Activated T-cell treated with anti-CD3 and anti-CD28 coated beads, Interleukin-2, amount 50 U/mL, for 72 hours (primary cell): ENCODE measurements around the gene PLIN3. TPM values are rescaled to one million over a fixed set of nuclear protein-coding genes. Genes with fewer than 3 reads are reported as not detected.
"Not testable (repeated sequence)": the region's sequence is repeated elsewhere in the genome, so short reads cannot be mapped to it uniquely, and the experiment has no call there.

ENCODE experiments used
- ATAC-seq, 2 donors: fragments of 150-1000 bp; cut with Tn5 transposase; replicated peaks in 1 of 2; 2 replicates each; pipeline ENCODE4 v1.10.0; 2021; ENCODE audit warnings: moderate library complexity in 2 of 2, mild to moderate bottlenecking in 1 of 2
- DNase-seq, 2 donors: peaks; one replicate each; pipeline ENCODE4 v3.0.0; 2021 to 2022; ENCODE audit warnings: mixed read lengths in 1 of 2
- H3K27ac Mint-ChIP-seq: one replicate; pipeline ENCODE4 v1.8.0; 2022; ENCODE audit warnings: mild to moderate bottlenecking, moderate library complexity, mixed read lengths
- H3K27me3 Mint-ChIP-seq: one replicate; pipeline ENCODE4 v1.8.0; 2022; ENCODE audit warnings: low read depth, mixed read lengths
- H3K36me3 Mint-ChIP-seq, 2 donors: one replicate each; pipeline ENCODE4 v1.8.0; 2022; ENCODE audit warnings: mixed read lengths in 2 of 2, mild to moderate bottlenecking in 1 of 2; ENCODE audit not compliant: insufficient read depth in 2 of 2
- H3K4me1 Mint-ChIP-seq: one replicate; pipeline ENCODE4 v1.8.0; 2022; ENCODE audit warnings: low read depth, mixed read lengths
- H3K4me3 Mint-ChIP-seq, 2 donors: one replicate each; pipeline ENCODE4 v1.8.0; 2022; ENCODE audit warnings: mild to moderate bottlenecking in 2 of 2, mixed read lengths in 2 of 2, moderate library complexity in 2 of 2
- H3K9me3 Mint-ChIP-seq, 2 donors: one replicate each; pipeline ENCODE4 v1.8.0; 2022; ENCODE audit warnings: mixed read lengths in 2 of 2
- total RNA-seq, 2 donors: library from RNA; stranded (reverse); gene quantifications; one replicate each; pipeline ENCODE4 v1.2.3, GENCODE V29; 2022

The PLIN3 gene
- total RNA-seq, 2 donors from 2014 or later: 43.7 to 44.6 TPM

DNA sequence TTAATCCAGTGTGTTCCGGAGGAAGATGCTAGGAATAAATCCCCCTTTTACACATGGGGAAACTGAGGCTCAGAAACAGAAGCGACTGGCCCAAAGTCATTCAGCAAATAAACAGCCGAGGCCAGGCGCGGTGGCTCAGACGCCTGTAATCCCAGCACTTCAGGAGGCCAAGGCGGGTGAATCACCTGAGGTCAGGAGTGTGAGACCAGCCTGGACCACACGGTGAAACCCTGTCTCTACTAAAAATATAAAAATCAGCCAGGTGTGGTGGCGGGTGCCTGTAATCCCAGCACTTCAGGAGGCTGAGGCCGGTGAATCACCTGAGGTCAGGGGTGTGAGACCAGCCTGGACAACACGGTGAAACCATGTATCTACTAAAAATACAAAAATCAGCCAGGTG, 11.6 kb upstream of the PLIN3 start:
- ATAC-seq: no peak
- no peak overlapping the region for H3K27ac Mint-ChIP-seq
- peaks cover 9% of the 10 kb centered on the region for H3K4me1 Mint-ChIP-seq
- H3K36me3 Mint-ChIP-seq: no peaks in the 10 kb centered on the region
- H3K4me3 Mint-ChIP-seq: no peak overlapping the region
- DNase-seq: no peak
- H3K27me3 Mint-ChIP-seq: no peaks in the 10 kb centered on the region
- H3K9me3 Mint-ChIP-seq: no peaks in the 10 kb centered on the region

DNA sequence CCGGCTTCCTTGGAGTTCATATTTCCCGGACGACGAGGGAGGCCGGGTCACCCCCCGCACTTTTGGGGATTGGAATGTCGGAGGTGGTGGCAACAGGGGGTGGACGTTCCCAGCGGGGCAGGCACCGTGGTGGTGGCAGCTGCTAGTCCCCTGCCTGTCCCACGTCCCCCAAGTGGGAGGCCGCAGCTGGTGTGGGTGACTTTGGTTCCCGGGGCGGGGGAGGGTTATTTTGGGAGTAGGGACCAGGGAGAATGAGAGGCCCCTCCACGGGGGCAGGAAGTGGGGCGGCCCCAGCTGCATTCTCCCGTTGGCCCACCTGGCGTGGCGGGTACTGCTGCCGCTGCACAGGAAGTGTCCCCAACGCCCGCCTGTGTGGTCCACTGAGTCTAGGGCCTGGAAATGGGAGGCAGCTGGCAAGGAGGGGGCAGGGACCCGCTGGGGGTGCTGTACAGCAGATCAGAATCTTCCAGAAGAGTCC, 11.1 kb upstream of the PLIN3 start:
- peak in 1 of 2 donors; percentile 49 for ATAC-seq
- no peaks in the 10 kb centered on the region for H3K27me3 Mint-ChIP-seq
- peak overlapping the region in 1 of 2 donors; percentile 20 for H3K4me3 Mint-ChIP-seq
- H3K4me1 Mint-ChIP-seq: peaks cover 9% of the 10 kb centered on the region
- peak; percentile 16 to 24 for DNase-seq
- no peak overlapping the region for H3K27ac Mint-ChIP-seq
- no peaks in the 10 kb centered on the region for H3K9me3 Mint-ChIP-seq
- no peaks in the 10 kb centered on the region for H3K36me3 Mint-ChIP-seq

DNA sequence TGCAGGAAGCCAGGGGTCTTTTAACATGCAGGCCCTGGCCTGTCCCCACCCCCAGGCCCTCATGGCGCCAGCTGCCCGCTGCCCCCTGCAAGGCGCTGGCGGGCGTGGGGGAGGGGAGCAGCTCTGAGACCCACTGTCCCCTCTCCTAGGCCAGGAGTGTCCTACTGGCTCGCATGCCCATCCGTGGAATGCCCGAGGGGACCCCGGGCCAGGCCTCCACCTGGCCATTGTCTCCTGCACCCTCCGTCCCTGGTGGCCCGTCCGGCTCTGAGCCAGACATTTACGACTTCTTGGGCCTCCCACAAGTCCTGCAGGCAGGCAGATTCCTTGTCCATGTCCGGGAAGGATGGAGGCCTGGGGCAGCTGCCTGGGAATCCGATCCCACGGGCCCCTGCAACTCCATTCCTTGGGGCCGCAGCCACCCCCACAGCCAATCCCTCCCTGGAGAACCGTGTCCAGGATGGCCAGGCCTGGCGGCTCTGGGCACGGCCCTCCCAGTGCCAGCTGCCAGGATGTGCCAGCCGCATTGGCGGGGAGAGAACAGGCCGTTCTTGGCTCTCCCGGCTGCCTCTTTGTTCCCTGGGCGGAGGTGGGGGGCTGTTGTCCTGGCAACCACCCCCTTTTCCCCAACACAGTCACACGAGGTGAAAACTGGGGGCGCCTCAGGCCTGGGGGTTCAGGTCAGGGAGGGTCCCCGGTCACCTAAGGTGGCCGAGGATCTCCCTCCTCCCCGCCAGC, 10.5 kb upstream of the PLIN3 start:
- H3K36me3 Mint-ChIP-seq: no peaks in the 10 kb centered on the region

DNA sequence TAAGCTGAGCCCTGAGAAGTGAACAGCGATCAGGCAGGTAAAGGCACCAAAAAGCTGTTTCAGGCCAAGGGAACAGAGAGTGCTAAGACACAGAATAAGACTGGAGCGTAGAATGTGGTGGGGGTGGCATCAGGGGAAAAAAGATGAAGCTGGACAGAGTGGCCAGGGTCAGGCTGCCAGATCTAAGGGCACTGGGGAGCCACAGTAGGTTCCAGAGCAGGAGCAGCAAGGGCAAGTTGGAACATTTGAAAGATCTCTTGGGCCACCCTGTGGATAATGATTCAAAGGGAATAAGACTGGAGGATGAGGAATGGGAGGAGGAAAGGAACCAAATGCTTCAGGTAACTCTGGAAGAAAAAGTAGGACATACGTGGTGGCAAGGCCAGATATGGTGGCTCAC, 6.5 kb upstream of the PLIN3 start:
- no peaks in the 10 kb centered on the region for H3K36me3 Mint-ChIP-seq
- no peak overlapping the region for H3K4me3 Mint-ChIP-seq
- DNase-seq: no peak
- ATAC-seq: no peak
- no peak overlapping the region for H3K27ac Mint-ChIP-seq
- H3K9me3 Mint-ChIP-seq: no peaks in the 10 kb centered on the region
- peaks cover 8% of the 10 kb centered on the region for H3K27me3 Mint-ChIP-seq
- H3K4me1 Mint-ChIP-seq: peaks cover 29% of the 10 kb centered on the region

More for the DNA sequence above, 10.5 kb upstream of the PLIN3 start:
- Mint-ChIP-seq H3K27ac (no peak overlapping the region), H3K27me3 (no peaks in the 10 kb centered on the region), H3K9me3 (no peaks in the 10 kb centered on the region), H3K4me3 (peak overlapping the region in 1 of 2 donors; percentile 20), H3K4me1 (peaks cover 9% of the 10 kb centered on the region)
- no peak for DNase-seq
- no peak for ATAC-seq

DNA sequence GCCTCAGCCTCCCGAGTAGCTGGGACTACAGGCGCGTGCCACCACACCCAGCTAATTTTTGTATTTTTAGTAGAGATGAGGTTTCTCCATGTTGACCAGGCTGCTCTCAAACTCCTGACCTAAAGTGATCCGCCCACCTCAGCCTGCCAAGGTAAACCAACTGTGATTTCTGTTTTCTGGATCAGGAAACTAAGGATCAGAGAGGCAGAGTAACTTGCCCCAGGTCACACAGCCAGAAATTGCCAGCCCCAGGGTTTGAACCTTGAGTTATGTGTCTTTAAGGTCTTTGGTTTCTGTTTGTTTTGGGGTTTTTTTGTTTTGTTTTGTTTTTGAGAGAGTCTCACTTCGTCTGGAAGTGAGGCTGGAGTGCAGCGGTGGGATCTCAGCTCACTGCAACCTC, 4.2 kb upstream of the PLIN3 start:
- Mint-ChIP-seq H3K27ac (no peak overlapping the region), H3K36me3 (no peaks in the 10 kb centered on the region), H3K27me3 (peaks cover 8% of the 10 kb centered on the region), H3K4me3 (no peak overlapping the region), H3K4me1 (peaks cover 24% of the 10 kb centered on the region), H3K9me3 (no peaks in the 10 kb centered on the region)
- ATAC-seq: no peak
- no peak for DNase-seq

DNA sequence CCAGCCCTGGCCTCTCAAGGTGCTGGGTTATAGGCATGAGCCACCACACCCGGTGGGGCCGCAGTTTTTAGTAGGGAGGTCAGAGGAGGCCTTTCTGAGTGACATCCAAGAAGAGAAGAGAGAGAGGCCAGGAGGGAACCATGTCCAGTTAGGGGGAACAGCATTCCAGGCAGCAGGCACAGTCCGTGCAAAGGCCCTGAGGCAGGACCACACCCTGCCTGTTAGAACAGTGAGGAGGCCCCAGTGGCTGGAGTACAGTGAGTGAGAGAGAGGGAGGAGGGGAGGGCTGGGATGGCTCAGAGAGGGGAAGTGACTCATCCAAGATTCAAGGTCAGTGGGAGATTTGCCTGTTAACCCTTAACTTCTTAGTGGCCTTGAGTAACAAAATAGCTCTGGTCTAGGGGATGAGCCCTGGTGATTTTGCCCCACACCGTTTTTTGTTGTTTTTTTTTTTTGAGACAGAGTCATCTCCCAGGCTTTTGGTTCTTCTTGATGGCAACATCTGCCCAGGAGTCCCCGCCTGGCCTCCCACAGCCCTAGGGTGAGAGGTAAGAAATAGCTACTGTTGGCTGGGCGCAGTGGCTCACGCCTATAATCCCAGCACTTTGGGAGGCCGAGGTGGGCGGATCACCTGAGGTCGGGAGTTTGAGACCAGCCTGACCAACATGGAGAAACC, 2.7 kb upstream of the PLIN3 start:
- no peaks in the 10 kb centered on the region for H3K9me3 Mint-ChIP-seq
- peaks cover 31% of the 10 kb centered on the region for H3K4me1 Mint-ChIP-seq
- ATAC-seq (peak; percentile 38 to 41), DNase-seq (peak; percentile 48 to 53)
- H3K36me3 Mint-ChIP-seq: no peaks in the 10 kb centered on the region
- no peak overlapping the region for H3K4me3 Mint-ChIP-seq
- H3K27ac Mint-ChIP-seq: no peak overlapping the region
- peaks cover 8% of the 10 kb centered on the region for H3K27me3 Mint-ChIP-seq

DNA sequence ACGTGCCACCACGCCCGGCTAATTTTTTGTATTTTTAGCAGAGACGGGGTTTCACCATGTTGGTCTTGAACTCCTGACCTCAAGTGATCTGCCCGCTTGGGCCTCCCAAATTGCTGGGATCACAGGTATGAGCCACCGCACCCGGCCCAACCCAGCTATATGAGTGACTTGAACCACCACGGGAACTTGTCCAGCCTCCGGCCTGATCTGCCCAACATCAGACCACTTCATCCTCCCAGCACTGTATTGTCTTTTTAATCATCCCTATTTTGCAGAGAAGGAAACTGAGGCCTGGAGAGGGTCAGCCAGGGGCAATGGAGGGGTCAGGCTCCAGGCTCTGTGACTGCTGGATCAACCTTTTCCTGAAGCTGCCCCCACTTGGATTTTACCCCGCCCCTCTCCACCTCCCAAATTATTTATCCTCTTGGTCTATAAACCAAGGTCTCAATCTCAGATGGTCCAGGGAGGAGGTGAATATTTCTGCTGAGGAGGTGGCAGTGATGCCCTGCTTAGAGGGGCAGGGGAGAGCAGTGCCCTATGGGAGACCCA, 893 bp upstream of the PLIN3 start:
- ATAC-seq: no peak
- no peaks in the 10 kb centered on the region for H3K9me3 Mint-ChIP-seq
- peak overlapping the region; percentile 83 to 90 for H3K4me3 Mint-ChIP-seq
- no peak for DNase-seq
- H3K27ac Mint-ChIP-seq: peak overlapping the region; percentile 23
- peaks cover 8% of the 10 kb centered on the region for H3K27me3 Mint-ChIP-seq
- H3K36me3 Mint-ChIP-seq: no peaks in the 10 kb centered on the region
- H3K4me1 Mint-ChIP-seq: peaks cover 31% of the 10 kb centered on the region

DNA sequence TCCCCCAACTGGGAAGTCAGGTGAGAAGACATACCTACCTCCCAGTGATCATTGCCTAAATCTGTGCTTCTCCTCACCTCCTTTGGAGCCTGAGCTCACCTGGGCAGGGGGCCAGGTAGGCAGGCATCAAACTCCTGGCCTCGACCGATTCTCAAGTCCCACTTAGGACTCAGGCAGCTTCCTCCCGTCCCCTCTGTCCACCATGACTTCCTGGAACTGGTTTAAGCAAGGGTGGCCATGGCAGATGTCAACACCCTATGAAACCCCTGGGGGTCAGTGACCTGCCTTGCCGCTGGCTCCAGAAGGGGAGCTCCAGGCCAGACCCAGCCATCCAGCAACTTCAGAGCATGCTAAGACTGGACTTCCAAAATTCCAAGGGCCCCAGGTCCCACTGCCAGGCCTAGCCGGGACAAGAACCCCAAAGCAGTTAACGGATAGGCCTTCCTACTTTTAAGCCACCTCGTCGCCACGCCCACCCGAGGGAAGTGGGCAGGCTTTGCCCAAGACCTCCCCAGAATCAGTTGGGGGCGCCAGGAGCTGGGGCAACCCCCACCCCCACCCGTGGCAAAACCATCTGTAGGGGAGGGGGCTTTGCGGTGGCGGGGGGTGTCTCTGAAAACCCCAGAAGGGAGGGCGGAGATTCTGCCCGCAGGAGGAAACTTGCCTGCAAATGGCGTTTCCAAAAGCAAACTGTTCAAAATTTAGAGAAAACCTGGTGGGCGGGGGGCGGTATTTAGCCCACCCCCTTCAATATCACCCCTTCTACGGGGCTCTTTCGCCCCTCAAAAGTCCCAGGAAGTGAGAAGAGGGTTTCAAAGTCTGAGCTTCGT, 657 bp downstream of the PLIN3 start:
- peaks cover 4% of the 10 kb centered on the region for H3K27me3 Mint-ChIP-seq

DNA sequence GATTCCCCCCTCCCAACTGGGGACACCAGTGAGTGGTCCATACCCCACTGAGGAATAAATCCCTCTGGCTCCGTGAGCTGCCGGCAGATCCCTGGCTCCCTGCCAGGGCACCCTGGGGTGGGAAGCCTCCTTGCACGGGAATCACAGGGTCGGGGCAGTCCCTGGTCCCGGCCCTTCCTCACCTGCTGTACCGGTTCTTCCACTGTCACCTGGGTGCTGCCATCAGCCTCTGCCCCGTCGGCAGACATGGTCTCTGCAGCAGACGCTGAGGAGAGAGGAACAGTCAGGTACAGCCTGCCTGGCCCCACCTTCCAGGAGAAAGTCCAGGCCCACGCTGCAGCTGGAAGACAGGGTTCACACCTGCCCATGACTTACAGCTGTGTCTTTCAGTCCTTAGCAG, 6.3 kb downstream of the PLIN3 start:
- no peak for DNase-seq
- Mint-ChIP-seq H3K27me3 (no peaks in the 10 kb centered on the region), H3K27ac (no peak overlapping the region), H3K4me1 (peaks cover under 1% of the 10 kb centered on the region), H3K9me3 (no peaks in the 10 kb centered on the region), H3K4me3 (no peak overlapping the region), H3K36me3 (no peaks in the 10 kb centered on the region)
- ATAC-seq: no peak

More for the DNA sequence above, 657 bp downstream of the PLIN3 start:
- Mint-ChIP-seq H3K4me1 (peaks cover 23% of the 10 kb centered on the region), H3K27ac (no peak overlapping the region), H3K36me3 (no peaks in the 10 kb centered on the region), H3K4me3 (peak overlapping the region; percentile 83 to 90), H3K9me3 (no peaks in the 10 kb centered on the region)
- DNase-seq: peak; percentile 54 to 58
- no peak for ATAC-seq

DNA sequence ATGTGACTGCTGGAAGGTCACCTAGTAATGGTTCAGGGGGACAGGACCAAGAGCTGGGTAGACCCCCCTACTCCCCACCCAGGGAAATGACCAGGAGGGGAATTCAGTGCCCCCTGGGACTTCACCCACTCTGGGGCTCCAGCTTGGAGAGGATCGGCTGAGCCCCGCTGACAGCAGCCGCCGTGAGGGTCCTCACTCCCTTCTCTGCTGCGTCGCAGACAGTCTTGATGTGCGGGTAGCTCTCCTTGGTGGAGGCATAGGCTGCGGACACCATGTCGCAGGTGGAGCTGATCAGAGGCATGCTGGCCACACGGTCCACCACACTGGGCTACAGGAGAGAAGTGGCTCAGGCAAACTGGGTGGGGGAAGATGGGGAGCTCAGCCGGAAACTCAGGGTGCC, 7.8 kb downstream of the PLIN3 start:
- Mint-ChIP-seq H3K4me1 (no peaks in the 10 kb centered on the region), H3K9me3 (no peaks in the 10 kb centered on the region), H3K4me3 (no peak overlapping the region), H3K36me3 (no peaks in the 10 kb centered on the region), H3K27me3 (no peaks in the 10 kb centered on the region), H3K27ac (no peak overlapping the region)
- ATAC-seq: no peak
- no peak for DNase-seq

DNA sequence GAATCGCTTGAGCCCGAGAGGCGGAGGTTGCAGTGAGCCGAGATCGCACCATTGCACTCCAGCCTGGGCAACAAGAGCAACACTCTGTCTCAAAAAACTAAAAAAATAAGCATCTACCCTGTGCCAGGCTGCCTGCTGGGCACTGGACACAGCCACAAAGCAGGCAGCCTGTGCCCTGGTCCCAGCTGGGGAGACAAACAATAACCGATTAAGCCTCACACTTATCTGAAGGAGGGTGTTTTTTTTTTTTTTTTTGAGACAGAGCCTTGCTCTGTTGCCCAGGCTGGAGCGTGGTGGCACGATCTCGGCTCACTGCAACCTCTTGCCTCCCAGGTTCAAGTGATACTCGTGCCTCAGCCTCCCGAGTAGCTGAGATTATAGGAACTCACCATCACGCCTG, 11.0 kb downstream of the PLIN3 start:
- DNase-seq, H3K27ac Mint-ChIP-seq, H3K4me3 Mint-ChIP-seq, H3K36me3 Mint-ChIP-seq, H3K4me1 Mint-ChIP-seq, H3K9me3 Mint-ChIP-seq, ATAC-seq, H3K27me3 Mint-ChIP-seq: not testable (repeated sequence)

DNA sequence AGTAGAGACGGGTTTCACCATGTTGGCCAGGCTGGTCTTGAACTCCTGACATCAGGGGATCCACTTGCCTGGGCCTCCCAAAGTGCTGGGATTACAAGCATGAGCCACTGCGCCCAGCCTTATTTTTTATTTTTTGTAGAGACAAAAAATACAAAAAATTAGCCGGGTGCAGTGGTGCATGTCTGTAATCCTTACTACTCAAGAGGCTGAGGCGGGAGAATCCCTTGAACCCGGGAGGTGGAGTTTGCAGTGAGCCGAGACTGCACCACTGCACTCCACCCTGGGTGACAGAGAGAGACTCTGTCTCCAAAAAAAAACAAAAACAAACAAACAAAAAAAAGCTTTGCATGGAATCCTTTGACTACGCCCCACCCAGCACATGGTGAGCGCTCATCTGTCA, 14.0 kb downstream of the PLIN3 start:
- not testable (repeated sequence) for H3K27ac Mint-ChIP-seq, H3K4me3 Mint-ChIP-seq, DNase-seq, H3K36me3 Mint-ChIP-seq, ATAC-seq, H3K4me1 Mint-ChIP-seq, H3K9me3 Mint-ChIP-seq, H3K27me3 Mint-ChIP-seq

DNA sequence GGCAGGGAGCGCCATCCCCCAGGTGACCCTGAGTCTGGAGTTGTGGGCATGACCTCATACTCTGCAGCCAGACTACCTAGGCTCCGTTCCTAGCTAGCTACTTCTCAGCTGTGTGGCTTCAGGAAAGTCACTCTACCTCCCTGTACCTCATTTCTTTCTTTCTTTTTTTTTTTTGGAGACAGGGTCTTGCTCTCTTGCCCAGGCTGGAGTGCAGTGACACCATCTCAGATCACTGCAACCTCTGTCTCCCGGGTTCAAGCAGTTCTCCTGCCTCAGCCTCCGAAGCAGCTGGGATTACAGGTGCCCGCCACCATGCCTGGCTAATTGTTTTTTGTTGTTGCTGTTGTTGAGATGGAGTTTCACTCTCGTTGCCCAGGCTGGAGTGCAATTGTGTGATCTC, 15.0 kb downstream of the PLIN3 start:
- Mint-ChIP-seq H3K27me3 (no peaks in the 10 kb centered on the region), H3K36me3 (peaks cover 0 to 3% of the 10 kb centered on the region in 2 donors), H3K27ac (no peak overlapping the region), H3K4me3 (no peak overlapping the region), H3K9me3 (no peaks in the 10 kb centered on the region), H3K4me1 (no peaks in the 10 kb centered on the region)
- no peak for DNase-seq
- ATAC-seq: no peak
